GM23248 (cell line): ENCODE results near the gene FADS3.

ENCODE experiments used
- EZH2 ChIP-seq: fragments of 200-600 bp; sonication (generic); IDR thresholded peaks from 2 replicates; pipeline ENCODE4 v1.6.1; 2018; ENCODE audit warnings: antibody characterized with exemption, mild to moderate bottlenecking; ENCODE audit not compliant: insufficient read depth, poor library complexity, severe bottlenecking
- EZH2phosphoT487 ChIP-seq: fragments of 200-600 bp; sonication (generic); IDR thresholded peaks from 2 replicates; pipeline ENCODE4 v1.6.1; 2018; ENCODE audit warnings: antibody characterized with exemption, moderate library complexity, mild to moderate bottlenecking, low read depth; ENCODE audit not compliant: insufficient read depth

GRCh38 chr11:61907871-61908729 lies 16.8 kb upstream of the FADS3 start:
- TF ChIP-seq EZH2 (no peak), EZH2phosphoT487 (no peak)
